Posterior vena cava (tissue), 2 donors: ENCODE results near the gene TSPYL1. TPM values are rescaled to one million over a fixed set of nuclear protein-coding genes. Genes with fewer than 3 reads are reported as not detected.
A peak's percentile ranks its signal among the peaks of the same experiment; 100 is the strongest.
"Not testable (repeated sequence)": the region's sequence is repeated elsewhere in the genome, so short reads cannot be mapped to it uniquely, and the experiment has no call there.

Experiments used
- DNase-seq: peaks from one replicate; pipeline ENCODE4 v3.0.0-alpha.2; 2020; ENCODE audit warnings: low spot score
- intact Hi-C, 2 donors: fragments of 100-400 bp; cut with DNase I; formaldehyde crosslinking; loops; one replicate each; pipeline versions ENCODE4 v1.14.1 to v1.14.2; 2022 to 2023
- long read RNA-seq, 2 donors: library from polyadenylated mRNA; unstranded; transcript quantifications; one replicate each; pipeline ENCODE4 v2.0.0, GENCODE V29; 2020 to 2021
- total RNA-seq, 2 donors: library from RNA; stranded (reverse); fragmentation: NEBNext Ultra II Directional; extraction: Animal tissue kit (Norgen Biotek cat#: 25700); gene quantifications; one replicate each; pipeline ENCODE4 v1.2.1, GENCODE V29; 2021
- donor health status: DM: yes; HTN: yes; CAD: no.
- donor health status: DM: yes; HTN: yes; CAD: no.

The TSPYL1 gene
- total RNA-seq, result 10 to 100 TPM; 67.7 to 80.3 TPM
- long read RNA-seq, donor 1, transcript TSPYL1-201 (1 exons, 3,326 nt), result major isoform, 18 of 18 reads
- long read RNA-seq, donor 1, partial matches to known transcripts, result 0 of 18 reads
- long read RNA-seq, donor 1, other reads (novel, unspliced or antisense), result 0 of 18 reads
- long read RNA-seq, donor 2, transcript TSPYL1-201 (1 exons, 3,326 nt), result major isoform, 52 of 53 reads
- long read RNA-seq, donor 2, partial matches to known transcripts, result 0 of 53 reads
- long read RNA-seq, donor 2, other reads (novel, unspliced or antisense), result 1 of 53 reads

- peak; percentile 99 for DNase-seq
- intact Hi-C loops, result loop anchor here in 1 of 2 donors (10.0 kb wide), 1 partner anchor 255 kb away; no protein-coding TSS in a partner anchor
These were observed at the start of gene TSPYL1 for GRCh38 chr6:116279232-116280160. TSS of gene TSPYL1 (minus strand) at chr6:116279930. CDS start at chr6:116279830, 100 bp downstream.

- DNase-seq, result no peak
- intact Hi-C loops, result no loop called here
These were observed 49.4 kb upstream of the TSPYL1 start for GRCh38 chr6:116329156-116329555.

GRCh38 chr6:116328528-116328903, 48.8 kb upstream of the TSPYL1 start:
- intact Hi-C loops, result no loop called here
- DNase-seq, result no peak

- intact Hi-C loops, result no loop called here
- no peak for DNase-seq
These were observed 48.2 kb upstream of the TSPYL1 start for GRCh38 chr6:116327803-116328527.

- no peak for DNase-seq
- intact Hi-C loops, result no loop called here
These were observed 47.3 kb upstream of the TSPYL1 start for GRCh38 chr6:116326996-116327395.

- no peak for DNase-seq
- intact Hi-C loops, result no loop called here
These were observed 46.5 kb upstream of the TSPYL1 start for GRCh38 chr6:116326181-116326671.

- DNase-seq, intact Hi-C loops: not testable (repeated sequence)
These were observed 46.0 kb upstream of the TSPYL1 start for GRCh38 chr6:116325634-116326132.

- intact Hi-C loops, result no loop called here
- no peak for DNase-seq
These were observed 44.1 kb upstream of the TSPYL1 start for GRCh38 chr6:116323863-116324262.

- DNase-seq, intact Hi-C loops: not testable (repeated sequence)
These were observed 42.2 kb upstream of the TSPYL1 start for GRCh38 chr6:116321933-116322332.

- peak; percentile 89 for DNase-seq
These were observed 37.2 kb upstream of the TSPYL1 start for GRCh38 chr6:116316772-116317467.

GRCh38 chr6:116314878-116315277, 35.1 kb upstream of the TSPYL1 start:
- intact Hi-C loops, result no loop called here

More at GRCh38 chr6:116316772-116317467, 37.2 kb upstream of the TSPYL1 start:
- intact Hi-C loops, result no loop called here

GRCh38 chr6:116314218-116314617, 34.5 kb upstream of the TSPYL1 start:
- intact Hi-C loops, result no loop called here

More at GRCh38 chr6:116314878-116315277, 35.1 kb upstream of the TSPYL1 start:
- no peak for DNase-seq

GRCh38 chr6:116313101-116313776, 33.5 kb upstream of the TSPYL1 start:
- intact Hi-C loops, result no loop called here

More at GRCh38 chr6:116314218-116314617, 34.5 kb upstream of the TSPYL1 start:
- DNase-seq, result no peak

GRCh38 chr6:116309657-116310056, 29.9 kb upstream of the TSPYL1 start:
- no peak for DNase-seq
- intact Hi-C loops, result no loop called here

More at GRCh38 chr6:116313101-116313776, 33.5 kb upstream of the TSPYL1 start:
- no peak for DNase-seq

- intact Hi-C loops, result no loop called here
- DNase-seq, result no peak
These were observed 29.3 kb upstream of the TSPYL1 start for GRCh38 chr6:116309001-116309400.

GRCh38 chr6:116307633-116308032, 27.9 kb upstream of the TSPYL1 start:
- no peak for DNase-seq
- intact Hi-C loops, result no loop called here

GRCh38 chr6:116307001-116307400, 27.3 kb upstream of the TSPYL1 start:
- DNase-seq, result no peak
- intact Hi-C loops, result no loop called here

GRCh38 chr6:116304538-116305097, 24.9 kb upstream of the TSPYL1 start:
- intact Hi-C loops, result no loop called here
- no peak for DNase-seq
